K562 (cell line): ENCODE data around the gene GSTM5. TPM values are rescaled to one million over a fixed set of nuclear protein-coding genes. Genes with fewer than 3 reads are reported as not detected.

ENCODE experiments used
- CBX2 ChIP-seq: fragments of 200-600 bp; sonication (generic); IDR thresholded peaks from one replicate; pipeline ENCODE4 v1.6.1; 2012; ENCODE audit warnings: mild to moderate bottlenecking, low read length, inconsistent platforms; ENCODE audit not compliant: insufficient read depth, poor library complexity, severe bottlenecking
- CHD2 ChIP-seq: IDR thresholded peaks from 2 replicates; pipeline ENCODE4 v1.6.1; 2011; ENCODE audit warnings: low read depth, low read length
- DMBX1 ChIP-seq: fragments of 250-450 bp; sonication (Bioruptor Pico); IDR thresholded peaks from 2 replicates; pipeline ENCODE4 v1.8.0; 2022; ENCODE audit warnings: inconsistent platforms, mild to moderate bottlenecking, moderate library complexity, borderline replicate concordance
- FOSL1 ChIP-seq: fragments of 200-800 bp; sonication (Bioruptor generic); conservative IDR thresholded peaks from 2 replicates; pipeline ENCODE4 v1.6.1; 2016; ENCODE audit warnings: missing genetic modification characterization, missing compliant biosample characterization
- HCFC1 ChIP-seq: IDR thresholded peaks from 2 replicates; pipeline ENCODE4 v1.6.1; 2012; ENCODE audit warnings: low read depth, low read length, improper control_type of control experiment
- HDAC2 ChIP-seq: fragments of 450-650 bp; IDR thresholded peaks from 2 replicates; pipeline ENCODE4 v1.6.1; 2016; ENCODE audit warnings: mild to moderate bottlenecking
- POLR2H ChIP-seq: IDR thresholded peaks from 2 replicates; pipeline ENCODE4 v1.6.1; 2016; ENCODE audit warnings: missing genetic modification characterization, low read depth, mild to moderate bottlenecking, control low read depth, missing compliant biosample characterization, moderate library complexity
- RUNX1 ChIP-seq: sonication (generic); IDR thresholded peaks from 2 replicates; pipeline ENCODE4 v1.6.1; 2016; ENCODE audit warnings: antibody characterized with exemption, low read depth
- SAFB2 ChIP-seq: fragments of 200-400 bp; formaldehyde crosslinking; IDR thresholded peaks from 2 replicates; pipeline ENCODE4 v1.6.1; 2018; ENCODE audit warnings: borderline replicate concordance, low read length, low read depth, moderate library complexity; ENCODE audit not compliant: severe bottlenecking
- SMARCA4 ChIP-seq: fragments of 450-650 bp; IDR thresholded peaks from 2 replicates; pipeline ENCODE4 v1.6.1; 2016
- SMARCA5 ChIP-seq: fragments of 450-650 bp; IDR thresholded peaks from 2 replicates; pipeline ENCODE4 v1.6.1; 2016
- SOX6 ChIP-seq: fragments of 450-650 bp; IDR thresholded peaks from 2 replicates; pipeline ENCODE4 v1.6.1; 2014; ENCODE audit warnings: mild to moderate bottlenecking
- TAF1 ChIP-seq: IDR thresholded peaks from 2 replicates; pipeline ENCODE4 v1.6.1; 2011; ENCODE audit warnings: mild to moderate bottlenecking, low read length, moderate library complexity; ENCODE audit not compliant: insufficient read depth, control insufficient read depth, severe bottlenecking; ENCODE audit errors: extremely low read depth
- ZNF408 ChIP-seq: fragments of 250-450 bp; sonication (Bioruptor Pico); IDR thresholded peaks from 2 replicates; pipeline ENCODE4 v1.4.0; 2020; ENCODE audit warnings: low read depth, mild to moderate bottlenecking, moderate library complexity
- ZNF766 ChIP-seq: fragments of 200-800 bp; sonication (Bioruptor generic); conservative IDR thresholded peaks from 2 replicates; pipeline ENCODE4 v1.6.1; 2016; ENCODE audit warnings: missing genetic modification characterization, missing compliant biosample characterization
- polyA plus RNA-seq, 8 experiments: library from polyadenylated mRNA; depleted of rRNA in 4 of 8; stranded (reverse) in 5 of 8; unstranded in 3 of 8; fragments of >200 nt; fragmentation: Nextera tagmentation in 2 of 8; fragmentation: Illumina TruSeq in 1 of 8; extraction: Ambion mirVana in 2 of 8; extraction: Trizol in 1 of 8; gene quantifications; 2 replicates each; pipeline versions ENCODE4 v1.2.1 to v1.2.3, GENCODE V29; 2011 to 2014; ENCODE audit warnings: inconsistent platforms in 1 of 8, missing spikeins in 1 of 8
- total RNA-seq, 7 experiments: library from RNA; depleted of rRNA in 6 of 7; stranded (reverse); fragments of >200 nt in 6 of 7; fragmentation: Illumina TruSeq in 2 of 7; extraction: Trizol in 2 of 7; gene quantifications; 2 replicates each; pipeline versions ENCODE4 v1.2.1 to v1.2.3, GENCODE V29; 2011 to 2021; ENCODE audit warnings: low replicate concordance in 1 of 7
- TF ChIP-seq, protein P1 (sequence below), 2 experiments: fragments of 200-800 bp in 1 of 2; sonication (Bioruptor generic) in 1 of 2; sonication (generic) in 1 of 2; formaldehyde crosslinking in 1 of 2; IDR thresholded peaks in 1 of 2; conservative IDR thresholded peaks in 1 of 2; 2 replicates each; pipeline versions ENCODE4 v1.5.0 to v1.6.1; 2016 to 2020; ENCODE audit warnings: missing compliant biosample characterization in 1 of 2, missing genetic modification characterization in 1 of 2, missing genetic modification reagents in 1 of 2
- TF ChIP-seq, protein P2 (sequence below): fragments of 250-450 bp; sonication (Bioruptor Pico); IDR thresholded peaks from 2 replicates; pipeline ENCODE4 v1.5.0; 2021; ENCODE audit warnings: mild to moderate bottlenecking, moderate library complexity
- TF ChIP-seq, protein P3 (sequence below): fragments of 450-650 bp; formaldehyde crosslinking; conservative IDR thresholded peaks from 2 replicates; pipeline ENCODE4 v1.4.0; 2022; ENCODE audit warnings: mild to moderate bottlenecking, missing genetic modification characterization
- TF ChIP-seq, protein P4 (sequence below): sonication (generic); formaldehyde crosslinking; IDR thresholded peaks from 2 replicates; pipeline ENCODE4 v1.5.0; 2020; ENCODE audit warnings: missing genetic modification reagents

GSTM5 gene
- total and polyA plus RNA-seq, 9 of the 15 experiments (the other 6 are each of a cell fraction or from before 2014, with no cell fraction given): not detected

DNA sequence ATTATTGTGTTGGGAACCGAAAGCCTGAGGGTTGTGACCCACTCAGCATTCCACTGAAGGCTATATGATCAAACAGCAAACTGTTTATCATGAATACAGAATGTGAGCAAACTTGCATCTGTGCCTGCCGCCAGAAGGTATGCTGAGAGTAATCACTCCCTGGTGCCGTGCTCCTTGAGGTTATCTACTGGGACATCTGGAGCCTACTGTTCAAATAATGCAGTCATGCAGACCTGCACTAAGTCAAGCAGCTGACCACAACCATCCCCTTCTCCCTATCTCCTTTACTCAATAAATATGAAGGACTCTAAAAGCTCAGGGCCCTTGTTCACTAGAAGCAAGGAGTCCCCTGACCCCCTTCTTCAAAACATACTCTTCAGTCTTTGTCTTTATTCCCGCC is 13.5 kb downstream of the GSTM5 start (continued):
- TF ChIP-seq CBX2 (no peak), FOSL1 (tag) (peak; percentile 61), DMBX1 (CRISPR knock-in tag) (peak; percentile 76; the same call in 1 of the 2 replicates), TAF1 (no peak), ZNF766 (CRISPR knock-in tag) (no peak), HCFC1 (no peak), SMARCA5 (no peak), RUNX1 (no peak), ZNF408 (CRISPR knock-in tag) (no peak), SMARCA4 (peak; percentile 89), SAFB2 (no peak), CHD2 (no peak), POLR2H (tag) (no peak), HDAC2 (peak; percentile 74; the same call in 1 of the 2 replicates), SOX6 (peak; percentile 93)
- TF ChIP-seq, protein P1, sequence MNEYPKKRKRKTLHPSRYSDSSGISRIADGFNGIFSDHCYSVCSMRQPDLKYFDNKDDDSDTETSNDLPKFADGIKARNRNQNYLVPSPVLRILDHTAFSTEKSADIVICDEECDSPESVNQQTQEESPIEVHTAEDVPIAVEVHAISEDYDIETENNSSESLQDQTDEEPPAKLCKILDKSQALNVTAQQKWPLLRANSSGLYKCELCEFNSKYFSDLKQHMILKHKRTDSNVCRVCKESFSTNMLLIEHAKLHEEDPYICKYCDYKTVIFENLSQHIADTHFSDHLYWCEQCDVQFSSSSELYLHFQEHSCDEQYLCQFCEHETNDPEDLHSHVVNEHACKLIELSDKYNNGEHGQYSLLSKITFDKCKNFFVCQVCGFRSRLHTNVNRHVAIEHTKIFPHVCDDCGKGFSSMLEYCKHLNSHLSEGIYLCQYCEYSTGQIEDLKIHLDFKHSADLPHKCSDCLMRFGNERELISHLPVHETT (CRISPR knock-in tag; conservative IDR thresholded peaks at IDR 0.05 in 1 of 2, IDR thresholded peaks at IDR 0.05 in 1 of 2): 0 out of 4 replicates have a peak, but pooled peaks of 1 of the 2 experiments have one; percentile 45
- TF ChIP-seq, protein P2, sequence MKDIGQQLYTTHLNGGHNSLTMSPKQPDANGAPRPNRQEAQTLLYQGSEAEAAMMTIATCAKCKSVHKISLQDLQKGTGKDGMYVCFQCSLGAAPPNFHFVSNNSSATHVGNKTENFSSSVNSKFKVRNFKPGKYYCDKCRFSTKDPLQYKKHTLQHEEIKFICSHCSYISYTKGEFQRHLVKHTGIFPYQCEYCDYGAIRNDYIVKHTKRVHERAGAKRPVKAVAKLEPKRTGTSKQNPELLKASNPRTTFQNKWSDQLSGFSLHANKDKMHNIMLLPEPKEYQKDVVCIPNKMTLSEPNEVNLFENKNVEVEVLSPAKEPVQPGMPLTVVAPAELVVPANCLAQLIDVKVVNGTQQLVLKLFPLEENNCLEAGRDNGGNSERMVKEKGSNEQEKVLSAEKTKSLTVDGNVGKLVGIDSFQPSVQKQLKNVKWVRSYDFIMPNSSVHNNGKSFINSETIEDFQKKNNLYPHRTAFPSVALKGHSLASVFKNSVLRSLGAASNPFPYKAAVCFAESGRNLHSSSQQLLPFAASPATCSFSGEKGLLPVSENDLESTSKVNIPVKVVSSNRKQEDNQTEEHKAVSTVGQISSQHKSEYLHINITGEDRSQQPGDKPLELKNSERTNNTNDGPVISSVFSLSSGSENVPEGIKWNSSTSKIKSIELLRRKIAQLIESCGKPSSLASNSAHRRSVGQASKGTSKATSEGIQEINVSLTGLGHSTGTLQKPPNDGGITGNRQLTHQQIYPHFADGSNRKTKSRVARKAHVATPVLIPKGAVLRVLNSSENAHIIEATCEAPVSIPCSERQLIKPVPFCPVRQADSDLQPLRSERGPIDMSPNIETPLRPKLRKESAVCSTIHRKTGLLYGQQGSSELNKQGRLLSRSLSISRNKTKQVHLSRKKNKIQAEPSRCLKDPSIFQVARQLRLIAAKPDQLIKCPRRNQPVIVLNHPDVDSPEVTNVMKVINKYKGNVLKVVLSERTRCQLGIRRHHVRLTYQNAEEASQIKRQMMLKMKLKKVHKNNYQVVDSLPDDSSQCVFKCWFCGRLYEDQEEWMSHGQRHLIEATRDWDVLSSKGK: no peak
- TF ChIP-seq, protein P3, sequence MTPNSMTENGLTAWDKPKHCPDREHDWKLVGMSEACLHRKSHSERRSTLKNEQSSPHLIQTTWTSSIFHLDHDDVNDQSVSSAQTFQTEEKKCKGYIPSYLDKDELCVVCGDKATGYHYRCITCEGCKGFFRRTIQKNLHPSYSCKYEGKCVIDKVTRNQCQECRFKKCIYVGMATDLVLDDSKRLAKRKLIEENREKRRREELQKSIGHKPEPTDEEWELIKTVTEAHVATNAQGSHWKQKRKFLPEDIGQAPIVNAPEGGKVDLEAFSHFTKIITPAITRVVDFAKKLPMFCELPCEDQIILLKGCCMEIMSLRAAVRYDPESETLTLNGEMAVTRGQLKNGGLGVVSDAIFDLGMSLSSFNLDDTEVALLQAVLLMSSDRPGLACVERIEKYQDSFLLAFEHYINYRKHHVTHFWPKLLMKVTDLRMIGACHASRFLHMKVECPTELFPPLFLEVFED (CRISPR knock-in tag): no peak
- TF ChIP-seq, protein P4, sequence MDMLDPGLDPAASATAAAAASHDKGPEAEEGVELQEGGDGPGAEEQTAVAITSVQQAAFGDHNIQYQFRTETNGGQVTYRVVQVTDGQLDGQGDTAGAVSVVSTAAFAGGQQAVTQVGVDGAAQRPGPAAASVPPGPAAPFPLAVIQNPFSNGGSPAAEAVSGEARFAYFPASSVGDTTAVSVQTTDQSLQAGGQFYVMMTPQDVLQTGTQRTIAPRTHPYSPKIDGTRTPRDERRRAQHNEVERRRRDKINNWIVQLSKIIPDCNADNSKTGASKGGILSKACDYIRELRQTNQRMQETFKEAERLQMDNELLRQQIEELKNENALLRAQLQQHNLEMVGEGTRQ (CRISPR knock-in tag): no peak
